KMS-11 (cell line): ENCODE results near the gene SGCD.

ENCODE experiments used
- H2AFZ ChIP-seq: fragments of 200-600 bp; sonication (generic); 2 replicates; pipeline ENCODE4 v1.6.1; 2016; ENCODE audit warnings: antibody characterized with exemption, mixed run types, low read depth
- H3K27ac ChIP-seq: fragments of 200-600 bp; sonication (generic); 2 replicates; pipeline ENCODE4 v1.6.1; 2016; ENCODE audit warnings: mild to moderate bottlenecking, mixed run types
- H3K27me3 ChIP-seq: fragments of 200-600 bp; sonication (generic); 2 replicates; pipeline ENCODE4 v1.6.1; 2017; ENCODE audit warnings: mild to moderate bottlenecking, low read depth, mixed run types, moderate library complexity; ENCODE audit not compliant: insufficient read depth
- H3K36me3 ChIP-seq: fragments of 200-600 bp; sonication (generic); 2 replicates; pipeline ENCODE4 v1.6.1; 2017; ENCODE audit warnings: mild to moderate bottlenecking, mixed run types; ENCODE audit not compliant: insufficient read depth
- H3K4me1 ChIP-seq: fragments of 200-600 bp; sonication (generic); 2 replicates; pipeline ENCODE4 v1.6.1; 2016; ENCODE audit warnings: mild to moderate bottlenecking, low read depth, mixed run types; ENCODE audit not compliant: poor library complexity, severe bottlenecking
- H3K4me2 ChIP-seq: fragments of 200-600 bp; sonication (generic); 2 replicates; pipeline ENCODE4 v1.7.0; 2016; ENCODE audit warnings: mild to moderate bottlenecking, mixed run types
- H3K4me3 ChIP-seq: fragments of 200-600 bp; sonication (generic); IDR thresholded peaks from 2 replicates; pipeline ENCODE4 v1.6.1; 2017; ENCODE audit warnings: low read depth, low read length, mixed read lengths; ENCODE audit not compliant: insufficient read depth
- H3K79me2 ChIP-seq: fragments of 200-600 bp; sonication (generic); 2 replicates; pipeline ENCODE4 v1.6.1; 2016; ENCODE audit warnings: low read depth, mixed run types; ENCODE audit not compliant: insufficient read depth
- H3K9ac ChIP-seq: fragments of 200-600 bp; sonication (generic); 2 replicates; pipeline ENCODE4 v1.6.1; 2016; ENCODE audit warnings: mild to moderate bottlenecking, mixed run types
- H4K20me1 ChIP-seq: fragments of 200-600 bp; sonication (generic); 2 replicates; pipeline ENCODE4 v1.6.1; 2016; ENCODE audit warnings: mild to moderate bottlenecking, mixed run types; ENCODE audit not compliant: insufficient read depth
- TF ChIP-seq, protein P1 (sequence below): fragments of 200-600 bp; sonication (generic); conservative IDR thresholded peaks from 2 replicates; pipeline ENCODE4 v1.6.1; 2017; ENCODE audit warnings: low read depth, mild to moderate bottlenecking, antibody characterized with exemption, low read length, moderate library complexity, mixed read lengths

The SGCD gene

DNA sequence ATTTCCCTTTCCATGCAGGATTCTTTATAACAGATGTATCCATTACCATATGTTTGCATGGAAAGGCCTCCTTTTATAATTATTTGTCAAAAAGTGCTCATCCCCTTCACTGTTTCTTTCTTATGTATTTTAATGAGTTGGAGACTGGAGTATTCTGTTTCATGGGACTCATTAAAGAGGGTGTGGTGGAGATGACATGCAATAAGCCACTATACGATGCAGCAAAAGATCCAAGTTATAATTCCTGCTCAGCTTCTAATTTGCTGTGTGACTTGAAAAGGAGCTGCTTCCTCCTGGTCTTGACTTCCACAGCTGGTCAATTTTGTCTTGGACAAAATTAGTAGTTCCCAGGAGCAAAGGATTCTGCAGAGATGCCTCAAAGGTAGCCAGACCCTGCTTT, 13.9 kb downstream of the SGCD start:
- Histone ChIP-seq H2AFZ (no peak overlapping the region), H3K27me3 (no peaks in the 10 kb centered on the region), H3K36me3 (no peaks in the 10 kb centered on the region), H3K79me2 (no peaks in the 10 kb centered on the region), H3K4me2 (no peak overlapping the region), H3K27ac (no peak overlapping the region), H3K4me1 (no peaks in the 10 kb centered on the region), H3K4me3 (no peak overlapping the region), H3K9ac (no peak overlapping the region), H4K20me1 (no peaks in the 10 kb centered on the region)
- TF ChIP-seq, protein P1, sequence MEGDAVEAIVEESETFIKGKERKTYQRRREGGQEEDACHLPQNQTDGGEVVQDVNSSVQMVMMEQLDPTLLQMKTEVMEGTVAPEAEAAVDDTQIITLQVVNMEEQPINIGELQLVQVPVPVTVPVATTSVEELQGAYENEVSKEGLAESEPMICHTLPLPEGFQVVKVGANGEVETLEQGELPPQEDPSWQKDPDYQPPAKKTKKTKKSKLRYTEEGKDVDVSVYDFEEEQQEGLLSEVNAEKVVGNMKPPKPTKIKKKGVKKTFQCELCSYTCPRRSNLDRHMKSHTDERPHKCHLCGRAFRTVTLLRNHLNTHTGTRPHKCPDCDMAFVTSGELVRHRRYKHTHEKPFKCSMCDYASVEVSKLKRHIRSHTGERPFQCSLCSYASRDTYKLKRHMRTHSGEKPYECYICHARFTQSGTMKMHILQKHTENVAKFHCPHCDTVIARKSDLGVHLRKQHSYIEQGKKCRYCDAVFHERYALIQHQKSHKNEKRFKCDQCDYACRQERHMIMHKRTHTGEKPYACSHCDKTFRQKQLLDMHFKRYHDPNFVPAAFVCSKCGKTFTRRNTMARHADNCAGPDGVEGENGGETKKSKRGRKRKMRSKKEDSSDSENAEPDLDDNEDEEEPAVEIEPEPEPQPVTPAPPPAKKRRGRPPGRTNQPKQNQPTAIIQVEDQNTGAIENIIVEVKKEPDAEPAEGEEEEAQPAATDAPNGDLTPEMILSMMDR = no peak

DNA sequence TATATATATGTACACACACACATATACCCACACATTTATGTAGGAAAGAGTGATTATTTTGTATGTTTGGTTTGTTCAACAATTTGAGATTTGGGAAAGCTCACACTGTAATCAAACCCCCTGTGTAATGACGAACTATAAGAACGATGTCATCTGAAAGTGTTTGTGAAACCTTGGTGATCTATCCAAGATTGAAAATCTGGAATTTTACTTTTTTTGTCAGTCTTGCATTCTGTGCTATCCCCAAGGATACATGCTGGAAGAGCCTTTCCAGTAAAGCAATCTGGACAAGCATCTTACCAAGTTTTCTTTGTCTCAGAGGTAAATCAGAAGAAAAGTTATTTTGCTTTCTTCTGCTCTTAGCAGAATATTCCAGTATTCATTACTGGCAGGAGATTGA, 23.3 kb downstream of the SGCD start:
- no peak overlapping the region for H3K4me3 ChIP-seq
- H3K27me3 ChIP-seq = no peaks in the 10 kb centered on the region
- no peak overlapping the region for H3K4me2 ChIP-seq
- H3K4me1 ChIP-seq = no peaks in the 10 kb centered on the region
- H3K27ac ChIP-seq = no peak overlapping the region
- TF ChIP-seq, protein P1 = no peak
- H4K20me1 ChIP-seq = no peaks in the 10 kb centered on the region
- H3K36me3 ChIP-seq = no peaks in the 10 kb centered on the region
- no peak overlapping the region for H2AFZ ChIP-seq
- H3K9ac ChIP-seq = no peak overlapping the region
- no peaks in the 10 kb centered on the region for H3K79me2 ChIP-seq

DNA sequence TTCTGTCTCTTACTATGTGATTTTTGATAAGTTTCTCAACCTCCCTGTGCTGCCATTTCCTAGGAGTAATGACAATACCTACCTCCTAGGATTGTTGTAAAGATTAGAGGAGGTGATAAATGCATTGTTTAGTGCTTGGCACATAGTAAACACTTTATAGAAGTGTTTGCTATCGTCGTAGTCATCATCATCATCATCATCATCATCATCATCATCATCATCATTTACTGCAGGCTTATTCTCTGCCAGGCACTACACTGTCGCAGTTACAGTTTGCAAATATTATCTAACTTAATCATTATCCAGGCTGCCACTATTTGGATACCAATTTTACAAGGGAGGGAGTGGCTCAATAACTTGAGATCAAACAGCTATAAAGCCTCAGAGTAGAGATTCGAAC, 24.5 kb downstream of the SGCD start:
- H2AFZ ChIP-seq = no peak overlapping the region
- TF ChIP-seq, protein P1 = no peak
- no peaks in the 10 kb centered on the region for H3K27me3 ChIP-seq
- no peaks in the 10 kb centered on the region for H3K4me1 ChIP-seq
- no peak overlapping the region for H3K9ac ChIP-seq
- no peaks in the 10 kb centered on the region for H4K20me1 ChIP-seq
- no peak overlapping the region for H3K4me2 ChIP-seq
- H3K27ac ChIP-seq = no peak overlapping the region
- H3K79me2 ChIP-seq = no peaks in the 10 kb centered on the region
- no peaks in the 10 kb centered on the region for H3K36me3 ChIP-seq
- no peak overlapping the region for H3K4me3 ChIP-seq

DNA sequence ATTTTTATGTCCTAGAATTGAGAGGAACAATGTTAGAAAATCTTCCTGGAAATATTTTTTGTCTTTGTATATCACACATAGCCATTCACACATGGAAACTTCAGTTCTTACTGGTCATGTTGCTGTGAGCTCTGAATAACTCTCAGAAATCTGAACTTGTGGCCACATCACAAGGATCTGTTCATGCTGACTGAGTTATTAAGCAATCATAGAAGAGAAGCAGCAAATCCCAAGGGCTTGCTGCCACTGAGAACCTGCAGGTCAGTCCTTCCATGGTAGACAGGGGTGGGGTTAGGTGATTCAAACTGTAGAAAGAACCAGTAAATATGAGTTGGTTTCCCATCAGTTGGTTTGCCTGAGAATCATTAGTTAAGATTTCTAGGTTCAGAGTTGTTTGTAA, 27.6 kb downstream of the SGCD start:
- Histone ChIP-seq H3K27me3 (no peaks in the 10 kb centered on the region), H3K9ac (no peak overlapping the region), H3K79me2 (no peaks in the 10 kb centered on the region), H3K4me3 (no peak overlapping the region), H3K4me1 (no peaks in the 10 kb centered on the region), H4K20me1 (no peaks in the 10 kb centered on the region), H3K36me3 (no peaks in the 10 kb centered on the region), H3K27ac (no peak overlapping the region), H2AFZ (no peak overlapping the region), H3K4me2 (no peak overlapping the region)
- TF ChIP-seq, protein P1 = no peak

- Histone ChIP-seq H3K27ac (no peak overlapping the region), H3K4me3 (no peak overlapping the region), H3K9ac (no peak overlapping the region), H3K27me3 (no peaks in the 10 kb centered on the region), H3K79me2 (no peaks in the 10 kb centered on the region), H3K36me3 (no peaks in the 10 kb centered on the region), H4K20me1 (no peaks in the 10 kb centered on the region), H2AFZ (no peak overlapping the region), H3K4me2 (no peak overlapping the region), H3K4me1 (no peaks in the 10 kb centered on the region)
- TF ChIP-seq, protein P1 = no peak
These were observed 29.3 kb downstream of the SGCD start for GRCh38 chr5:156356238-156356637.
